Cerebellar cortex (tissue), 1 donor: ENCODE results near the gene MRNIP.
A peak's percentile ranks its signal among the peaks of the same experiment; 100 is the strongest.
"Not testable (repeated sequence)": the region's sequence is repeated elsewhere in the genome, so short reads cannot be mapped to it uniquely, and the experiment has no call there.

Experiments used
- DNase-seq: peaks from one replicate; pipeline ENCODE4 v3.0.0-alpha.2; 2015; ENCODE audit warnings: low spot score

The MRNIP gene

DNA sequence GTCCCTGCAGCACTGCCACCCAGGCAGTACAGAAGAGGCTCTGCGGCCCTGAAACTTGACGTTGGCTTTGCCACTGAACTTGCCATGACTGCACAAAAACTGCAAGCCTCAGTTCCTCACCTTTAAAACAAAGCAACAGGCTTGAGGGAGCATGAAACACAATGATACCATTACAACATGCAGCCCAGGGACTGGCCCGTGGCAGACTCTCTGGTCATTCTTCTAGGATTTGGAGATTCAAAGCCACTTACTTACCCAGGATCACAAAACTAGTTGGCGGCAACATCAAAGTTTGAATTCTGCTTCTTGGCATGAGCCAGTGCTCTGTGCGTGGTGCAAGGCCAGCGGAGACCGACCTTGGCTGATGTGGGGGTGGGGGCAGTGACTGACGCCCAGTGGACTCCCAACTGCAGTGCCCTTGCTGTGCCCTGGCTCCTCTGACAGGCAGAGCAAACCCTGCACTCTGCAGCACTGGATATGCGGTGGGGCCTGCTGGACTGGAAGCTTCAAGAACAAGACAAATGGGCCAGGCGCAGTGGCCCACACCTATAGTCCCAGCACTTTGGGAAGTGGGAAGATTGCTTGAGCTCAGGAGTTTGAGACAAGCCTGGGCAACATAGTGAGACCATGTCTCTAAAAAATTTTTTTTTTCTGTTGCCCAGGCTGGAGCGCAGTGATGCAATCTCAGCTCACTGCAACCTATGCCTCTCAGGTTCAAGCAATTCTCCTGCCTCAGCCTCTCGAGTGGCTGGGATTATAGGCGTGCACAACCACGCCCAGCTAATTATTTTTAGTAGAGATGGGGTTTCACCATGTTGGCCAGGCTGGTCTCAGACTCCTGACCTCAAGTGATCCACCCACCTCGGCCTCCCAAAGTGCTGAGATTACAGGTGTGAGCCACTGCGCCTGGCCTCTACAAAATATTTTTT is 19.0 kb downstream of the MRNIP start:
- DNase-seq, result no peak

DNA sequence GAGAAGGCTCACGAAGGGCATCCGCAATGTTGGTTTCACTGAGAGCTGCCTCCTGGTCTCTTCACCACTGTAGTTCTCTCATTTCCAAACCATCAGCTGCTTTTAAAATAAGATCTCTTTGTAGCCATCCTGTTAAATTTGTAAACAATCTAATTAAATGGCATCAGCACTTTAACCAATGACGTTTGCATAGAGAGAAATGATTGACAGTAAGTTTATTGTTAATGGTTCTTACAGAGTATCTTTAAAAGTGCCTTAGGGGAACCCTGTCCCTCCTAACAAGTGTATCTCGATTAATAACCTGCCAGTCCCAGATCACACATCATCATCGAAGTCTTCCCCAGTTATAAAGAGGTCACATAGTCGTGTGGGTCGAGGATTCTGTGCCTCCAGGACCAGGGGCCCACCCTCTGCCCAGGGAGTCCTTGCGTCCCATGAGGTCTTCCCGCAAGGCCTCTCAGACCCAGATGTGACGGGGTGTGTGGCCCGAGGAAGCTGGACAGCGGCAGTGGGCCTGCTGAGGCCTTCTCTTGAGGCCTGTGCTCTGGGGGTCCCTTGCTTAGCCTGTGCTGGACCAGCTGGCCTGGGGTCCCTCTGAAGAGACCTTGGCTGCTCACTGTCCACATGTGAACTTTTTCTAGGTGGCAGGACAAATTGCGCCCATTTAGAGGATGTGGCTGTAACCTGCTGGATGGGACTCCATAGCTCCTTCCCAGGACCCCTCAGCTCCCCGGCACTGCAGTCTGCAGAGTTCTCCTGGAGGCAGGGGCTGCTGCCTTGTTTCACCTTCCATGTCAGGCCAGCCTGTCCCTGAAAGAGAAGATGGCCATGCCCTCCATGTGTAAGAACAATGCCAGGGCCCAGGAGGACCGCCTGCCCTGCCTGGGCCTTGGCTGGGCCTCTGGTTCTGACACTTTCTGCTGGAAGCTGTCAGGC is 21.3 kb downstream of the MRNIP start:
- DNase-seq, result no peak

DNA sequence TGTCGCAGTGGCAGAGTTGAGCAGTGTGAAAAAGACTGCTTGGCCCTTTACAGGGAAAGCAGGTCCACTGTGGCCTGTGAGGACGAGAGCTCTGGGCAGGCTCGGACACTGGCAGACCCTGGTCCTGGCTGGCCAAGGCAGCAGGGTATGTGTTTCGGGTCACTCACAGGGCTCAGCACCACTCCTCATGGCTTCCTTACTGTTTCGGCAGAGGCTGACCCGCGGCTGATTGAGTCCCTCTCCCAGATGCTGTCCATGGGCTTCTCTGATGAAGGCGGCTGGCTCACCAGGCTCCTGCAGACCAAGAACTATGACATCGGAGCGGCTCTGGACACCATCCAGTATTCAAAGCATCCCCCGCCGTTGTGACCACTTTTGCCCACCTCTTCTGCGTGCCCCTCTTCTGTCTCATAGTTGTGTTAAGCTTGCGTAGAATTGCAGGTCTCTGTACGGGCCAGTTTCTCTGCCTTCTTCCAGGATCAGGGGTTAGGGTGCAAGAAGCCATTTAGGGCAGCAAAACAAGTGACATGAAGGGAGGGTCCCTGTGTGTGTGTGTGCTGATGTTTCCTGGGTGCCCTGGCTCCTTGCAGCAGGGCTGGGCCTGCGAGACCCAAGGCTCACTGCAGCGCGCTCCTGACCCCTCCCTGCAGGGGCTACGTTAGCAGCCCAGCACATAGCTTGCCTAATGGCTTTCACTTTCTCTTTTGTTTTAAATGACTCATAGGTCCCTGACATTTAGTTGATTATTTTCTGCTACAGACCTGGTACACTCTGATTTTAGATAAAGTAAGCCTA is 22.2 kb downstream of the MRNIP start:
- DNase-seq, result no peak

DNA sequence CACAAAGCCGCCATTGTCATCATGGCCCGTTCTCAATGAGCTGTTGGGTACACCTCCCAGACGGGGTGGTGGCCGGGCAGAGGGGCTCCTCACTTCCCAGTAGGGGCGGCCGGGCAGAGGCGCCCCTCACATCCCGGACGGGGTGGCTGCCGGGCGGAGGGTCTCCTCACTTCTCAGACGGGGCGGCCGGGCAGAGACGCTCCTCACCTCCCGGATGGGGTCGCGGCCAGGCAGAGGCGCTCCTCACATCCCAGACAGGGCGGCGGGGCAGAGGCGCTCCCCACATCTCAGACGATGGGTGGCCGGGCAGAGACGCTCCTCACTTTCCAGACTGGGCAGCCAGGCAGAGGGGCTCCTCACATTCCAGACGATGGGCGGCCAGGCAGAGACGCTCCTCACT is 23.7 kb downstream of the MRNIP start:
- not testable (repeated sequence) for DNase-seq

DNA sequence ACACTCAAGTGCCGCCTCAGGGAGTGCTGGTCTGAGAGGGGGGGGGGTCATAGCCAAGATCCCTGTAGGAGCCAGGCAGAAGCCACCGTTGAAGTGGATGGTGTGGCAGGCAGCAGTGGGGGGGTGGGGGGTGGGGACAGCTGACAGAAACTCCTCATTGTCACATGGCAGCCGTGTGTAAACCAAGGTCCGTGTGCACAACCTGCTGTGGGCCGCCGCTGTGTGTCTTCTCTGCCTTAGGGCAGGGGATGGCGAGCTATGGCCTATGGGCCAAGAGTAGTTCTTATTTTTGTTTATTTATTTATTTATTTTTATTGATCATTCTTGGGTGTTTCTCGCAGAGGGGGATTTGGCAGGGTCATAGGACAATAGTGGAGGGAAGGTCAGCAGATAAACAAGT is 24.5 kb downstream of the MRNIP start:
- no peak for DNase-seq

DNA sequence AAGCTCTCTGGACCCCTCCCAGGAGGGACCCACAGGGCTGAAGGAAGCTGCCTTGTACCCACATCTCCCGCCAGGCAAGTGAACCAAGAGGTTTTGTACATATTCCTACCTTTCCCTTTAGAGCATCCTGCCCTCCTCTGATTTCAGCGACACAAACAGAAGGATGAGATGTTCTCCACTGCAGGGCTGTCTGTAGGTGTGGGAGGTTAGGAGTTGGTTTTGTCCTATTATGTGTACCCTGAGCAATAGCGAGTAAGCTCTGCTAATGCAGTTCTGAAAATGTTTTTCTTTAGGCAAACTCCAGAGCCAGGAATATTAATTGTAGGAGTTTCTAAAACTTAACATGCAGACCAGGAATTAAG is 24.9 kb downstream of the MRNIP start:
- no peak for DNase-seq

DNA sequence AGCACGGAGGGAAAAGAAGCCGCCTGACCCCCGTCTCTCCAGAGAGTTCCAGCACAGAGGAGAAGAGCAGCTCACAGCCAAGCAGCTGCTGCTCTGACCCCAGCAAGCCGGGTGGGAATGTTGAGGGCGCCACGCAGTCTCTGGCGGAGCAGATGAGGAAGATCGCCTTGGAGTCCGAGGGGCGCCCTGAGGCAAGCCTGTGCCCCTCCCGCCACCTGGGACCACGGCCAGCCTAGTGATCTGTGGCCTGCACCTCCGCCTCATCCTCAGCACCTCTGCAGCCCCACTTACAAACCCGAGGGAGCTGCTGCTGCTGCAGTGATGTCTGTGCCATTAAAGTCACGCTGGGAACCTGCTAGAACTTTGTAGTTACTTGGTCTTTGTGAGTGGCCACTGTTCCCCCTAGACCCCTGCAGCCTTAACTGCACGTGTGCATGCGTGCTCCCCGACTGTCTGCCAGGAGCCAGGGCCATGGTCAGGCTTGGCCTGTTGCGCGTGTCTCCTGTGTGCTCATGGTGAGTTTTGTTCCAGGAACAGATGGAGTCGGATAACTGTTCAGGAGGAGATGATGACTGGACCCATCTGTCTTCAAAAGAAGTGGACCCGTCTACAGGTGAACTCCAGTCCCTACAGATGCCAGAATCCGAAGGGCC is 25.4 kb downstream of the MRNIP start:
- peak; percentile 85 for DNase-seq

DNA sequence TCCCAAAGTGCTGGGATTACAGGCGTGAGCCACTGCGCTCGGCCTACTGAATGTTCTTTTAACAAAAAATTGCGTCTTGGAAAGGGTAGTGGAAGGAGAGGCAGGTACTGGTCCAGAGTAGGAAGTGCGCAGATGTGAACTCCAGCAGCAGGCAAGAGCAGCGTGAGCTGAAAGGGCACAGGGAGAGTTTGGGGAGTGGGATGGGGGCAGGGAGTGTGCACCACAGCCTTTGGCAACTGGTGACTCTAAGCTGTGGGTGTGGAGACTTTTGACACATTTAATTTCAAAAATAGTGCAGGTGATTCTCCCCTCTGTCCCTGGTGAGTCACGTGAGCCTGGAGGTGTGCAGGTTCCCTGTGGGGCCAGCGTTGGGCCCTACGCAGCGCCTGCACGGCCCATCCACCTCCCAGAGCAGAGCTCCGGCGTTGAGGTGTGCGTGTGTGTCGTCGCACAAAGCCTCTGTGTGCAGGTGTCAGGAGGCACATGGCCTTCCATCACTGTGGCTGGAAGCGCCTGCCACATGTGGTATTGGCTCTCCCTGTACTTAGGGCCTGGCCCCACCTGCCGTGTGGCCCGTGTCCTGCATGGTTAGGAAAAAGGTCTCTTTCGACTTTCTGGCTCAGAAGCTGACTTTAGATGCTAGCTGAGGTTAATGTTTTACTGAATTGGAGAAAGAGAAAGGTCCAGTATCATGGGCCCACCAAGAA is 26.4 kb downstream of the MRNIP start:
- no peak for DNase-seq

DNA sequence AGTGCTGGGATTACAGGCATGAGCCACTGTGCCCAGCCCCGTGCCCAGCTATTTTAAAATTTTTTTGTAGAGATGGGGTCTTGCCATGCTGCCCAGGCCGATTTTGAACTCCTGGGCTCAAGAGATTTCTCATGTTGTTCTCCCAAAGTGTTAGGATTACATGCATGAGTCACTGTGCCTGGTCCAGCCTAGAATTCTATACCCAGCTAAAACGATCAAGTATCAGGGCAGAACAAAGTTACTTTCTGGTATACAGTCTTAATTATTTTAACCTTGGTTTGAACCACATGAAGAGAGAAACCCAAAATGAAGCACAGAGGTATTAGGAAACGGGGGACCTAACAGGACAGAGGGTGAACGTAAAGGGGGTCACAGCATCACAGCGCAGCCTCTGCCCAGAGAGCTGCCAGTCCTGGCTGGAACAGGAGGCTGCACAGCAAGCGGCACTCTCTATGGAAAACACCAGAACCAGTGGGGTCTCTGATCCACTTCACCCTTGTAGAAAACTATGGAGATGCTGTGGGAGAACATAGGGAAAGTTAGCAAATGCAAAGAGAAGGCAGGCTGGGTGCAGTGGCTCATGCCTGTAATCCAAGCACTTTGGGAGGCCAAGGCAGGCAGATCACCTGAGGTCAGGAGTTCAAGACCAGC is 27.7 kb downstream of the MRNIP start:
- no peak for DNase-seq

DNA sequence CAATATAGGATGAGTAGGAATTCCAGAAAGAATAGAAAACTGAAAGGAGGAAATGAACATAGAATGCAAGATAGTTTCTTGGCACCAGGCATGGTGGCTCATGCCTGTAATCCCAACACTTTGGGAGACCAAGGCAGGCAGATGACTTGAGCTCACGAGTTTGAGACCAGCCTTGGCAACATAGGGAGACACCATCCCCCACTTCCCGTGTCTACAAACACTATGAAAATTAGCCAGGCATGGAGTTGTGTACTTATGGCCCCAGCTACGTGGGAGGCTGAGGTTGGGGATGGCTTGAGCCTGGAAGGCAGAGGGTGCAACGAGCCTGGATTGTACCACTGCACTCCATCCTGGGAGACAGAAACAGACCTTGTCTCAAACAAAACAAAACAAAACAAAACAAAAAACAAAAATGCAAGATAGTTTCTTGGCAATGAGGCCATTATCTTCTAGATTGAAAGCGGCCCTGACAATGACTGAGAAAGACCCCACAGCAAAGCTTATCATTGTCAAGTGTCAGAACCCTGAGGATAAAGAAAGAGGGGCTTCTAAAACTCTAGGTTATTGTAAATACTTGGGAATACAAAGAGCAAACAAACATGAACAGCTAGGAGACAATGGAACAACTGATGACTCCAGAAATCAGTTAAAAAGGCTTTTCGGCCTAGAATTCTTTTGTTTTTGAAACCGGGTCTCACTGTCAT is 28.7 kb downstream of the MRNIP start:
- DNase-seq, result no peak

DNA sequence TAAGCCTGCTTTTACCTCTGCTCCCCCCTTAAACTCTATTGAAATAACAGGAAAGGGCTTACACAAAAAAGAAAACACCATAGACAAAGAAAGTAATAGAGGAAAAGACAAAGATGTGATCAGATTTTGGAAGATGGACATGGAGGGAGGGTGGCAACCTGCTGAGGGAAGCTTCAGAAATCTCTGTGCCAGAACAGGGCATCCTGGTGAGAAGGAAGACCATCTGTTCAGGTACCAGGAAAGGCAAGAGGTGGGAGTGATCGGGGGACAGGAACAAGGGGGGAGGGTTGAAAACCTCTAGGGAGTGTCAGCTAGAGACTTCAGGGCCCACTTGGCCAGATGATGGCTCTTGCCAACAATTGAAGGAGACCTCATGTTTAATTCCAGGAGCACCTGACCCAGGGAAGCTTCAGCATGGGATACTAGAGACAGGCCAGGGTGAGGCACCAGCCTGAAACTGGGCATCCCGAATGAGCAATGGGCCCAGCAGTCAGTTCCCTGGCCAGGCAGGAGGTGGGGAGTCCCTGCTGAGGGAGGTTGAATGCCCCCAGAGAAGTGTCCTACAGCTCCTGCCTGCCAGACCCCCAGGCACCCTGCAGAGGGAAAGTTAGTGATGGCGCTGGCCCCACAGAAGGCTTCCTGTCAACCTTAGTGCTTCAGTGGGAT is 29.7 kb downstream of the MRNIP start:
- DNase-seq, result peak; percentile 73

DNA sequence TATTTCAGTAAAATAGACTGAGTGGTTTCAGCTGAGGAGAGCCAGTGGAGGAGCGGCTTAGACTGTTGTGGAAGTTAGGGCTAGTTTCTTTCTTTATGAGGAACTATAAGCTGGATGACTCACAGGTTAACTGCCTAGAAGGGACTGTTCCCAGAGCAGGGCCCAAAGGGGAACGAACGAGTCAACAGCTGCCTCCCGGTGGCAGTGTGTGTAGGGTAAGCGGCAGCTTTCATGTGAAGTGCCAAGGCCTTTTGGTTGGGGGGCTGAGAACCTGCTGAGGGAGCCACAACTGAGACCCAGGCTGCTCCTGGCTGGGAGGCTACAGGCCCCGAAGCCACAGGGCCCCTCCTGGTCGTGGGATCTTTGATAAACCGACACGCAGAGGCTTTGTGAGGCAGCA is 30.9 kb downstream of the MRNIP start:
- no peak for DNase-seq

DNA sequence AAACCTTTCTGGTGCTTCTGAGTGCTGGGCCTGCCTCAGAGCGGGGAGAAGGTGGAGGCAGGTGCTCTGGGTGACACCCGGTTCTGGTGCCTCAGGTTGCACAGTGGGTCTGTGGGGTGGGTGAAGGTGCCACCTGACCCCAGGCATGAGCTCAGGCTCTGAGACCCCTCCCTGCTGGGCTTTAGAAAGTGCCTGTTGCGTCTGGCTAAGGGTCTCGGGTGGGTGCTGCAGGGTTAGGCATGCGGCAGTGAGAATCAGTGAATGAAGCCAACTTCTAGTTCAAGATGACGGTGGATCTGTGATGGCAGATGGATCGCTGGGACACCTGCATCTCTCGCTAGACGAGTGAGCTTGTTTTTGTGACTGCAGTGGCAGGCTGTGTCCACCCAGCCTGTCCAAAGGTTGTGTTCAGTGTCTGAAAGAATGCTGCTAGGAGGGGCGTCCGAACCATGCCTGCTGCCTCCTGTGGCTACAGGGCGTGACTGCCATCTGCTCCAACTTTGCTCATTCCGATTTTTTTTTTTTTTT is 32.9 kb downstream of the MRNIP start:
- DNase-seq, result peak; percentile 87

DNA sequence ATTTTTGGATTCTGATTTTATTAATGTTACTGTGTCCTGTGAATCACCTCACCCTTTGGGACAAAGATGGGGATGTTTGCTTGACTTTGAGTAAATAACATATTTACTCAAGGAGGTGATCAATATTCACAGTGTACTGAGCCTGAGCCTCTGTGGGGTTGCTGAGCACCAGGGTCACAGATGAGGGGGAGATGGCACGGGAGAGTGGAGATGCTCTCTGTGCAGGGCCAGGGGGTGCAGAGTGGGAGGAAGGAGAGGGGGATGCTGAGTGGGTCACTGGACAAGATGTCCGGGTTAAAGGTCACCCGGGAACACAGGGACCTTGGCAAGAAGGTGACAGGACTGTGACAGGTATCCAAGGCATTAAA is 33.9 kb downstream of the MRNIP start:
- no peak for DNase-seq

DNA sequence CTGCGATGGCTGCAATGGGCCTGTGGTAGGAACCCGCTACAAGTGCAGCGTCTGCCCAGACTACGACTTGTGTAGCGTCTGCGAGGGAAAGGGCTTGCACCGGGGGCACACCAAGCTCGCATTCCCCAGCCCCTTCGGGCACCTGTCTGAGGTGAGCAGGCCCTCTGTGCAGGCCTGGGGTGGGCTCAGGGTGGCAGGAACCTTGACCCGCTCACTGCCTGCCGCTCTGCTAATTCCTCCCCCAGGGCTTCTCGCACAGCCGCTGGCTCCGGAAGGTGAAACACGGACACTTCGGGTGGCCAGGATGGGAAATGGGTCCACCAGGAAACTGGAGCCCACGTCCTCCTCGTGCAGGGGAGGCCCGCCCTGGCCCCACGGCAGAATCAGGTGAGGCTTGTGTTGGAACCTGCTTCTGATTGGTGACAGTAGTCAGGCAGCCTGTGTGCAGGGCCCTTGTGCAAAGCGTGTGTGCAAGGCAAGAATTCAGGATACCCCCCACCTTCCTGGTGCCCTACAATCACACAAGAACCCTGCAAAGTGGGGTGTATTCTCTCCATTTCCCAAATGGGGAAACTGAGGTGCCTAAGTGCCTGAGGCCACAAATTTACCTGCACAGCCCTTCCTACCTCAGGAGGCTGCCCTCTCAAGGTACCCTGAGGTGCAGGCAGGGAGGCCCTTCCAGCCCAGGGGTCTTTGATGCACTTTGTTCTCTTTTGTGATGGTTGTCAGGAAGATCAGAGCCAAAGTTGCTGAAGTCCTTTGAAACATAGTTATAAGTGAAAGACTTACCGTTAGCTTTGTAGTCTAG is 34.5 kb downstream of the MRNIP start:
- DNase-seq, result no peak

DNA sequence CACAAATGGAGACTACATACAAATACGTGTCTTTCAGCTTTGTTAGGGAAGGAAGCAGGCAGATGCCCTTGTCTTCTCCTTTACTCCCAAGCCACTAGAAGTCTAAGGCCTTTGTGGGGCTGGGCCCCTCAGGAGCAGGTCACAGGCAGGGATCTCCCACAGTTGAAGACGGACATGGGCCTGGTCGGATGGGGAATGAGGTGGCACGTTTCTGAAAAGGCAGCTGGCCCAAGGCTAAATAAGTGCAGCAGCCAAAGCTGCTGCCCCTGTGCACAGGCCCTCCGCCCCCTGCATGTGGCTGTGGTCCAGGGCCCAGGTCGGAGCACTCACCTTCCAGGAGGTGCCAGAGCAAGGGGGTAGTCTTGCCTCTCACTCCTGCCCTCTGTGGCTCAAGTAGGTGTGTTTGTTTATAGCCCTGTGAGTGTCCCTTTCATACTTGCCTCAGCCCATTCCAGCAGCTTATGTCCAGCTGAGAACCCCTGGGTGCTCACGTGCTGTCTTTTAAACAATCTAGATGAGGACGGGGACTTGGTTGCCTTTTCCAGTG is 36.1 kb downstream of the MRNIP start:
- DNase-seq, result no peak

DNA sequence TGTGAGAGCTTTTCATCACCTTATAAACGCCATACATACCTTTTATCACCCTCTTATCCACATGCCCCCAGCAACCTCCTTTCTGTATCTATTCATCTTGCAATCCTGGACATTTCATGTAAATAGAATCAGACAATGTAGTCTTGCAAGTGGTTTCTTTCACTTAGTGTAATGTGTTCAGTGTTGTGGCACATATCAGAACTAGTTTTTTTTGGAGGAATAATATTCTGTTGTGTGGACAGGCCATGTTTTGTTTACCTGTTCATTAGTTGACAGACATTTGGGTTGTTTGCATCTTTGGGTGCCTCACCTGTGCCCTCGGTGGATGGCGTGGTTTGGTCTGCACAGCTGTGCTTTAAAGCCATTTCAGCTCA is 36.6 kb downstream of the MRNIP start:
- no peak for DNase-seq
